Neuronal stem cell (in vitro differentiated cells): ENCODE results near the gene DNAH9.

Source experiments
- DNase-seq: peaks from one replicate; pipeline ENCODE4 v3.0.0-alpha.2; 2013; ENCODE audit warnings: low spot score
- H2AFZ ChIP-seq: one replicate; pipeline ENCODE4 v1.6.1; 2013; ENCODE audit warnings: mild to moderate bottlenecking, low read length, inconsistent platforms
- H2AK5ac ChIP-seq: 2 replicates; pipeline ENCODE4 v1.6.1; 2013; ENCODE audit warnings: low read depth, mild to moderate bottlenecking, inconsistent platforms, low read length, moderate library complexity, mixed read lengths
- H2BK120ac ChIP-seq: 2 replicates; pipeline ENCODE4 v1.6.1; 2013; ENCODE audit warnings: low read depth, mild to moderate bottlenecking, inconsistent platforms, low read length, moderate library complexity, mixed read lengths
- H2BK12ac ChIP-seq: one replicate; pipeline ENCODE4 v1.6.1; 2013; ENCODE audit warnings: low read length, inconsistent platforms
- H2BK15ac ChIP-seq: 2 replicates; pipeline ENCODE4 v1.6.1; 2013; ENCODE audit warnings: mild to moderate bottlenecking, low read length, inconsistent platforms, mixed read lengths
- H2BK5ac ChIP-seq: one replicate; pipeline ENCODE4 v1.6.1; 2013; ENCODE audit warnings: inconsistent platforms, mild to moderate bottlenecking, low read length, moderate library complexity
- H3K14ac ChIP-seq: one replicate; pipeline ENCODE4 v1.6.1; 2013; ENCODE audit warnings: low read length, inconsistent platforms
- H3K18ac ChIP-seq: 2 replicates; pipeline ENCODE4 v1.6.1; 2013; ENCODE audit warnings: low read length, inconsistent platforms
- H3K23ac ChIP-seq: 2 replicates; pipeline ENCODE4 v1.6.1; 2013; ENCODE audit warnings: low read depth, mild to moderate bottlenecking, mixed read lengths, low read length, inconsistent platforms; ENCODE audit not compliant: poor library complexity
- H3K27ac ChIP-seq: replicated peaks from 3 replicates; pipeline ENCODE4 v1.5.1; 2013; ENCODE audit warnings: low read length, inconsistent platforms
- H3K27me3 ChIP-seq, 3 experiments: 2 replicates each; pipeline ENCODE4 v1.6.1; 2013; ENCODE audit warnings: low read length in 3 of 3, mild to moderate bottlenecking in 2 of 3, inconsistent platforms in 1 of 3, low read depth in 1 of 3, mixed read lengths in 1 of 3, moderate library complexity in 1 of 3; ENCODE audit not compliant: control insufficient read depth in 3 of 3, insufficient read depth in 3 of 3
- H3K36me3 ChIP-seq, 2 donors: replicated peaks in 1 of 2; 2 replicates each; pipeline ENCODE4 v1.6.1; 2013; ENCODE audit warnings: low read length in 2 of 2; ENCODE audit not compliant: control insufficient read depth in 2 of 2, insufficient read depth in 2 of 2
- H3K4ac ChIP-seq: 2 replicates; pipeline ENCODE4 v1.6.1; 2013; ENCODE audit warnings: inconsistent platforms, mild to moderate bottlenecking, low read length, moderate library complexity
- H3K4me1 ChIP-seq, 2 donors: 1 replicate in 1 of 2; 2 replicates in 1 of 2; pipeline ENCODE4 v1.6.1; 2013; ENCODE audit warnings: low read length in 2 of 2, low read depth in 1 of 2; ENCODE audit not compliant: control insufficient read depth in 2 of 2, insufficient read depth in 1 of 2
- H3K4me2 ChIP-seq: one replicate; pipeline ENCODE4 v1.6.1; 2013; ENCODE audit warnings: mild to moderate bottlenecking, low read length, inconsistent platforms; ENCODE audit not compliant: insufficient read depth, poor library complexity, severe bottlenecking
- H3K4me3 ChIP-seq, 2 donors: 2 replicates each; pipeline ENCODE4 v1.5.1; 2013; ENCODE audit warnings: low read length in 2 of 2, mild to moderate bottlenecking in 2 of 2, inconsistent platforms in 1 of 2, moderate library complexity in 1 of 2
- H3K79me1 ChIP-seq: one replicate; pipeline ENCODE4 v1.6.1; 2013; ENCODE audit warnings: low read depth, mild to moderate bottlenecking, inconsistent platforms, low read length, moderate library complexity
- H3K9ac ChIP-seq: one replicate; pipeline ENCODE4 v1.6.1; 2013; ENCODE audit warnings: mild to moderate bottlenecking, low read depth, low read length, inconsistent platforms; ENCODE audit not compliant: poor library complexity
- H3K9me3 ChIP-seq, 2 donors: replicated peaks in 1 of 2; 2 replicates each; pipeline versions ENCODE3 to v1.6.1; 2013; ENCODE audit warnings: low read length in 2 of 2, mild to moderate bottlenecking in 2 of 2, inconsistent platforms in 1 of 2, low read depth in 1 of 2, mixed read lengths in 1 of 2, moderate library complexity in 1 of 2; ENCODE audit not compliant: control insufficient read depth in 2 of 2, insufficient read depth in 1 of 2
- H4K8ac ChIP-seq: one replicate; pipeline ENCODE4 v1.6.1; 2013; ENCODE audit warnings: low read depth, mild to moderate bottlenecking, inconsistent platforms, low read length, moderate library complexity
- H4K91ac ChIP-seq: one replicate; pipeline ENCODE4 v1.6.1; 2013; ENCODE audit warnings: low read length, low read depth, mild to moderate bottlenecking, inconsistent platforms; ENCODE audit not compliant: poor library complexity
- WGBS, 2 donors: extraction: QIAGEN DNeasy Blood & Tissue Kit; methylation state at CpG; one replicate each; pipeline ENCODE4 v1.1.7; 2013; ENCODE audit warnings: missing lambda C conversion rate in 2 of 2, mixed read lengths in 1 of 2; ENCODE audit not compliant: insufficient read length in 2 of 2, insufficient replicate concordance in 1 of 2; ENCODE audit errors: extremely low coverage in 2 of 2; 5-methylcytosine and 5-hydroxymethylcytosine counted together

The DNAH9 gene

GRCh38 chr17:11901931-11902330 lies 303.7 kb downstream of the DNAH9 start:
- Histone ChIP-seq H3K36me3 (no peaks in the 10 kb centered on the region), H2BK5ac (no peak overlapping the region), H3K9me3 (no peaks in the 10 kb centered on the region), H3K14ac (no peak overlapping the region), H2BK15ac (no peak overlapping the region), H3K27me3 (no peaks in the 10 kb centered on the region), H3K4ac (no peak overlapping the region), H2BK12ac (no peak overlapping the region), H3K4me3 (no peak overlapping the region), H2AFZ (no peak overlapping the region), H4K8ac (no peak overlapping the region), H2BK120ac (no peak overlapping the region), H4K91ac (no peak overlapping the region), H3K4me1 (no peaks in the 10 kb centered on the region), H3K23ac (no peak overlapping the region), H3K4me2 (no peak overlapping the region), H2AK5ac (no peak overlapping the region), H3K79me1 (no peaks in the 10 kb centered on the region), H3K27ac (no peak overlapping the region), H3K18ac (no peak overlapping the region), H3K9ac (no peak overlapping the region)
- DNase-seq, result no peak
- WGBS, 2 donors, result no CpG with 5 or more reads among the region's 2 CpGs

- Histone ChIP-seq H3K14ac (no peak overlapping the region), H2BK5ac (no peak overlapping the region), H3K27ac (no peak overlapping the region), H3K23ac (no peak overlapping the region), H2AK5ac (no peak overlapping the region), H4K91ac (no peak overlapping the region), H2AFZ (no peak overlapping the region), H3K9ac (no peak overlapping the region), H2BK15ac (no peak overlapping the region), H3K36me3 (no peaks in the 10 kb centered on the region), H2BK12ac (no peak overlapping the region), H3K4me2 (no peak overlapping the region), H3K4me1 (no peaks in the 10 kb centered on the region), H3K4ac (no peak overlapping the region), H3K79me1 (no peaks in the 10 kb centered on the region), H3K27me3 (no peaks in the 10 kb centered on the region), H3K4me3 (no peak overlapping the region), H4K8ac (no peak overlapping the region), H3K9me3 (peaks cover 2 to 3% of the 10 kb centered on the region in 2 donors), H2BK120ac (no peak overlapping the region), H3K18ac (no peak overlapping the region)
- WGBS, 2 donors, result no CpG with 5 or more reads among the region's 7 CpGs
- no peak for DNase-seq
These were observed 310.5 kb downstream of the DNAH9 start for GRCh38 chr17:11908711-11909146.

- Histone ChIP-seq H3K4ac (no peak overlapping the region), H3K4me1 (no peaks in the 10 kb centered on the region), H3K27me3 (no peaks in the 10 kb centered on the region), H2BK120ac (no peak overlapping the region), H3K4me3 (no peak overlapping the region), H3K27ac (no peak overlapping the region), H3K36me3 (no peaks in the 10 kb centered on the region), H3K14ac (no peak overlapping the region), H2BK5ac (no peak overlapping the region), H3K9ac (no peak overlapping the region), H2BK15ac (no peak overlapping the region), H3K4me2 (no peak overlapping the region), H4K91ac (no peak overlapping the region), H4K8ac (no peak overlapping the region), H2AFZ (no peak overlapping the region), H2AK5ac (no peak overlapping the region), H3K18ac (no peak overlapping the region), H3K23ac (no peak overlapping the region), H3K79me1 (no peaks in the 10 kb centered on the region), H3K9me3 (peaks cover 2 to 3% of the 10 kb centered on the region in 2 donors), H2BK12ac (no peak overlapping the region)
- DNase-seq, result no peak
- WGBS, 2 donors, result no CpG with 5 or more reads among the region's 5 CpGs
These were observed 311.1 kb downstream of the DNAH9 start for GRCh38 chr17:11909348-11909747.

GRCh38 chr17:11916091-11916490 lies 317.8 kb downstream of the DNAH9 start:
- Histone ChIP-seq H3K27ac (no peak overlapping the region), H3K4me2 (no peak overlapping the region), H3K4me3 (no peak overlapping the region), H3K36me3 (no peaks in the 10 kb centered on the region), H3K23ac (no peak overlapping the region), H3K4ac (no peak overlapping the region), H3K9ac (no peak overlapping the region), H4K8ac (no peak overlapping the region), H2BK120ac (no peak overlapping the region), H2BK12ac (no peak overlapping the region), H3K4me1 (no peaks in the 10 kb centered on the region), H3K14ac (no peak overlapping the region), H2AK5ac (no peak overlapping the region), H3K9me3 (no peaks in the 10 kb centered on the region), H3K27me3 (no peaks in the 10 kb centered on the region), H2AFZ (no peak overlapping the region), H3K79me1 (no peaks in the 10 kb centered on the region), H3K18ac (no peak overlapping the region), H2BK5ac (no peak overlapping the region), H4K91ac (no peak overlapping the region), H2BK15ac (no peak overlapping the region)
- no CpG with 5 or more reads among the region's 2 CpGs for WGBS, 2 donors
- DNase-seq, result no peak
